ENCODE results near the gene VPS13D.

Gene VPS13D

DNA sequence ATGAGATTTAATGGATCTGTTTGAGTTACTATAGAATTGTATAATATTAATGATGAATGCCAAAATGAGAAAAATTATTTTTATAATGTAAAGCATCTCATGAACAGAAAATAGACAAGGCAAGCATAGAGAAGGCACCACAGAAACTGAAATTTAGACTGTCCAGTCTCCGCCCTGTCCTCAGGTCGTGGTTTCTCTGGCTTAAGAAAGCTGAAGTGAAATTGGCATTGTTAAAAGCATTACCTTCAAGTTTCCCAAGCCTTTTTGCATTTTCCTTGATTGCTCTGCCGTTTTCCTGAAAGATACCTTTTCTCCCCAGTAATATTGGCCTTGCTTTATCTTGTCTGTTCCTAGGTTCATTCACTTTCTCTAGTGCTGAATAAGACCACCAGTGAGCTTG is 58.0 kb downstream of the VPS13D start:
- Histone ChIP-seq H3K4me1 (ENCODE audit: insufficient read depth, poor library complexity, severe bottlenecking) (no peaks in the 10 kb centered on the region), H3K36me3 (ENCODE audit: low read depth) (peaks cover 59% of the 10 kb centered on the region), H3K9me3 (ENCODE audit: severe bottlenecking) (no peaks in the 10 kb centered on the region), H3K4me3 (ENCODE audit: severe bottlenecking) (no peak overlapping the region), H3K27me3 (ENCODE audit: insufficient read depth, poor library complexity, severe bottlenecking) (no peaks in the 10 kb centered on the region), H3K27ac (ENCODE audit: poor library complexity, severe bottlenecking) (no peak overlapping the region)
- TF ChIP-seq, protein P1, sequence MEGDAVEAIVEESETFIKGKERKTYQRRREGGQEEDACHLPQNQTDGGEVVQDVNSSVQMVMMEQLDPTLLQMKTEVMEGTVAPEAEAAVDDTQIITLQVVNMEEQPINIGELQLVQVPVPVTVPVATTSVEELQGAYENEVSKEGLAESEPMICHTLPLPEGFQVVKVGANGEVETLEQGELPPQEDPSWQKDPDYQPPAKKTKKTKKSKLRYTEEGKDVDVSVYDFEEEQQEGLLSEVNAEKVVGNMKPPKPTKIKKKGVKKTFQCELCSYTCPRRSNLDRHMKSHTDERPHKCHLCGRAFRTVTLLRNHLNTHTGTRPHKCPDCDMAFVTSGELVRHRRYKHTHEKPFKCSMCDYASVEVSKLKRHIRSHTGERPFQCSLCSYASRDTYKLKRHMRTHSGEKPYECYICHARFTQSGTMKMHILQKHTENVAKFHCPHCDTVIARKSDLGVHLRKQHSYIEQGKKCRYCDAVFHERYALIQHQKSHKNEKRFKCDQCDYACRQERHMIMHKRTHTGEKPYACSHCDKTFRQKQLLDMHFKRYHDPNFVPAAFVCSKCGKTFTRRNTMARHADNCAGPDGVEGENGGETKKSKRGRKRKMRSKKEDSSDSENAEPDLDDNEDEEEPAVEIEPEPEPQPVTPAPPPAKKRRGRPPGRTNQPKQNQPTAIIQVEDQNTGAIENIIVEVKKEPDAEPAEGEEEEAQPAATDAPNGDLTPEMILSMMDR (IDR thresholded peaks at IDR 0.05; ENCODE audit: poor library complexity, severe bottlenecking), result no peak
- no peak for DNase-seq (ENCODE audit: low spot score)
- no peak for ATAC-seq (ENCODE audit: low read depth)

DNA sequence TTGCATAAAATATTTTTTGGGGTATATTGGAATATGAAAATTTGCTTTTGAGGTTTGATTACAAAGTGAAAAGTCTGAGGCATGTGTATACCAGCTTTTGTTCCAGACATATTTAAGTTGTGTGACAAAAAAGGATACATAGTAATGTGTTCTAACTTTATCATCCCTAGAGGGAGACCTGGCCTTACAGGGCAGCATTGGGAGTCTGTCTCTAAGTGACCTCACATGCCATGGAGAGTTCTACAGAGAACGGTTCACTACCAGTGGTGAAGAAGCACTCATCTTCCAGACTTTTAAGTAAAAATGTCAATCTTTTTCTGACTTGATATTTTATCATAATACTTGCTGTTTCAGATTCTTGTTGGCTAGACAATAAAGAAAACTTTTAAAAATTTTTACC is 61.0 kb downstream of the VPS13D start:
- TF ChIP-seq, protein P1 (IDR thresholded peaks at IDR 0.05; ENCODE audit: poor library complexity, severe bottlenecking), result no peak
- Histone ChIP-seq H3K4me1 (ENCODE audit: insufficient read depth, poor library complexity, severe bottlenecking) (no peaks in the 10 kb centered on the region), H3K36me3 (ENCODE audit: low read depth) (peaks cover 60% of the 10 kb centered on the region), H3K27ac (ENCODE audit: poor library complexity, severe bottlenecking) (no peak overlapping the region), H3K9me3 (ENCODE audit: severe bottlenecking) (no peaks in the 10 kb centered on the region), H3K27me3 (ENCODE audit: insufficient read depth, poor library complexity, severe bottlenecking) (no peaks in the 10 kb centered on the region), H3K4me3 (ENCODE audit: severe bottlenecking) (no peak overlapping the region)
- ATAC-seq (ENCODE audit: low read depth), result no peak
- DNase-seq (ENCODE audit: low spot score), result no peak

DNA sequence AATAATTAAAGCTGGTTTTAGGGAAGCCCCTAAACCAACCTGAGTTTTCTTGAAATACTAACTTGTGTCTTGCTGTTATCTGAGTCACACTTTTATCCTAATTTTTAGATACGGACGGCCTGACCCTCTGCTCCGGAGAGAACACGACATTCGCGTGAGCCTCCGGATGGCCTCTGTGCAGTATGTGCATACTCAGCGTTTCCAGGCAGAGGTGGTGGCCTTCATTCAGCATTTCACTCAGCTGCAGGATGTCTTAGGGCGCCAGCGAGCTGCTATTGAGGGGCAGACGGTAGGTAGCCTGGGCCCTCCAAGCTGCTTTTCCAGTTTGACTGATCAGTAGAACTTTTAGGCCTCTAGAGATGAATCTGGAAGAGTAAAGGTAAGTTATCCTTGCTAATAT is 63.6 kb downstream of the VPS13D start:
- H3K27me3 ChIP-seq (ENCODE audit: insufficient read depth, poor library complexity, severe bottlenecking), result no peaks in the 10 kb centered on the region

DNA sequence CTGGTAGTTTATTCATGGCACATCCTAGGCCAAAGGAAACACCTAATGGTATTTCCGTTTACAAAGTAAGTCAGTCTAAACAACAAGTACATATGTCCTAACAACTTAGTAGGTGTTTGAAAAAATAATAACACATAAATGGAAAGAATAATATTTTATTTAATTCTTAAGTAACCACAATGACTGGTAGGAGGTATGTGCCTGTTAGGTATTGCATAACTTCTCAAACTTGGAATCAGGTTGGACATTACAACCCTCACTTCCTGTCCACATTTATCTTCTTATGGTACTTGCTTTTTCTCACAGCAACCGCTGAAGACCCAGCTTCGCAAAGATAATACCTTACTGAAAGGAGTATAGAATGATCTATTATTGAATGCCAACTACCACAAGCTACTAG is 64.2 kb downstream of the VPS13D start:
- H3K27ac ChIP-seq (ENCODE audit: poor library complexity, severe bottlenecking), result no peak overlapping the region
- peaks cover 5% of the 10 kb centered on the region for H3K4me1 ChIP-seq (ENCODE audit: insufficient read depth, poor library complexity, severe bottlenecking)
- no peak for DNase-seq (ENCODE audit: low spot score)
- no peaks in the 10 kb centered on the region for H3K27me3 ChIP-seq (ENCODE audit: insufficient read depth, poor library complexity, severe bottlenecking)
- no peak for ATAC-seq (ENCODE audit: low read depth)
- no peak overlapping the region for H3K4me3 ChIP-seq (ENCODE audit: severe bottlenecking)
- TF ChIP-seq, protein P1 (IDR thresholded peaks at IDR 0.05; ENCODE audit: poor library complexity, severe bottlenecking), result no peak
- H3K9me3 ChIP-seq (ENCODE audit: severe bottlenecking), result no peaks in the 10 kb centered on the region
- H3K36me3 ChIP-seq (ENCODE audit: low read depth), result peaks cover 69% of the 10 kb centered on the region

More for the DNA sequence above, 63.6 kb downstream of the VPS13D start:
- H3K9me3 ChIP-seq (ENCODE audit: severe bottlenecking), result no peaks in the 10 kb centered on the region
- ATAC-seq (ENCODE audit: low read depth), result no peak
- TF ChIP-seq, protein P1 (IDR thresholded peaks at IDR 0.05; ENCODE audit: poor library complexity, severe bottlenecking), result no peak
- peaks cover 5% of the 10 kb centered on the region for H3K4me1 ChIP-seq (ENCODE audit: insufficient read depth, poor library complexity, severe bottlenecking)
- no peak overlapping the region for H3K4me3 ChIP-seq (ENCODE audit: severe bottlenecking)
- no peak overlapping the region for H3K27ac ChIP-seq (ENCODE audit: poor library complexity, severe bottlenecking)
- DNase-seq (ENCODE audit: low spot score), result no peak
- peaks cover 70% of the 10 kb centered on the region for H3K36me3 ChIP-seq (ENCODE audit: low read depth)

DNA sequence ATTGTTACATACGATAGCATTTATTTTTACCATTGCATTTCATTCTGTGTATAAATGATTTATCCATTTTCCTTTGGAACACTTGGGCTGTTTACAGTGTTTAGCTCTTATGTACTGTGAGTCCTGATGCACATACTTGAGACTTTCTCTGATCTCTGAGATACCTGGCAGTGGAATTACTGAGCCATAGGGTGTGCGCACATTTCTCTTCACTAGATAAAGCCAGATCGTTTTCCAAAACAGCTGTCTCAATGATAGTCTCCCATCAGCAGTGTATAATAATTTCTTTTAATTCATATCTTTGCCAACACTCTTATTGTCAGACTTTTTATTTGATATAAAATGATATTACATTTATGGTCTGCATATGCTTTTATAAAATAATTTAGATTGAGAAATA is 66.2 kb downstream of the VPS13D start:
- TF ChIP-seq, protein P1 (IDR thresholded peaks at IDR 0.05; ENCODE audit: poor library complexity, severe bottlenecking), result no peak

More for the DNA sequence above, 66.2 kb downstream of the VPS13D start:
- Histone ChIP-seq H3K4me1 (ENCODE audit: insufficient read depth, poor library complexity, severe bottlenecking) (peaks cover 5% of the 10 kb centered on the region), H3K4me3 (ENCODE audit: severe bottlenecking) (no peak overlapping the region), H3K27ac (ENCODE audit: poor library complexity, severe bottlenecking) (no peak overlapping the region), H3K27me3 (ENCODE audit: insufficient read depth, poor library complexity, severe bottlenecking) (no peaks in the 10 kb centered on the region), H3K36me3 (ENCODE audit: low read depth) (peaks cover 73% of the 10 kb centered on the region), H3K9me3 (ENCODE audit: severe bottlenecking) (no peaks in the 10 kb centered on the region)
- ATAC-seq (ENCODE audit: low read depth) (no peak), DNase-seq (ENCODE audit: low spot score) (no peak)
